ENCODE measurements around the gene ATE1.
A peak's percentile ranks its signal among the peaks of the same experiment; 100 is the strongest.
"Not testable (repeated sequence)": the region's sequence is repeated elsewhere in the genome, so short reads cannot be mapped to it uniquely, and the experiment has no call there.

The ATE1 gene

GRCh38 chr10:121732172-121732571, 195.7 kb downstream of the ATE1 start:
- no peak for DNase-seq

- no peak for DNase-seq
Observed at GRCh38 chr10:121724282-121724681, 203.5 kb downstream of the ATE1 start.

DNA sequence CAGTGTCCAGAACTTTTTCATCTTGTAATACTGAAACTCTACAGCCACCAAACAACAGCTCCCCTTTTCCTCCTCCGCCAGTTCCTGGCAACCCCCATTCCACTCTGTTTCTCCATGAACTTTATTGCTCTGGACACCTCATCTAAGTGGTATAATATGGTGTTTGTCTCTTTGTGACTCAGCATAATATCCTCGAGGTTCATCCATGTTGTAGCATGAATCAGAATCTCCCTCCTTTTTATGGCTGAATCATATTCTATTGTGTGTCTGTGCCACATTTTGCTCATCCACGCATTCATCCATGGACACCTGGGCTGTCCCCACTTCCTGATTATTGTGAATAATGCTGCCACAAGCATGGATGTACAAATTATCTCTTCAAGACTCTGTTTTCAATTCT, 205.2 kb downstream of the ATE1 start:
- DNase-seq: no peak

DNA sequence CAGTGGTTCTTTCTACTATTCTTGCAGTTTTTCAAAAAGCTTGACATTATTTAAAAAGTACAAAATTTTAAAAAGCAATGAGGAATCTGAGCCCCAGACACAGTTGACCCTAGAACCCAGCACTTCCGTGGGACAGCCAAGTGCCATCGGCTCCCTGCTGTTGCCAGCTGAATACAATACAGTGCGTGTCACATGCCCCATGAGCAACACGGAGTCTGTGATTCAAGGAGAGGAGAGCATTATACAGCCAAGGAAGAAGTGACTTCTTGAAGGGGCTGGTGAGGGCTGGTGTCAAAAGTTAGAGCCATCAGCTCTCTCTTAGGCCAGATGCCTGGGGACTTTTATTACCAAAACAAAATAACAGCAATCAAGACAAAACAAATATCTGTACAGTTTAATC, 206.6 kb downstream of the ATE1 start:
- no peak for DNase-seq

- DNase-seq: no peak
Observed at GRCh38 chr10:121715969-121716368, 211.9 kb downstream of the ATE1 start.

GRCh38 chr10:121715076-121715475, 212.8 kb downstream of the ATE1 start:
- DNase-seq: no peak

GRCh38 chr10:121713486-121713885, 214.3 kb downstream of the ATE1 start:
- no peak for DNase-seq

GRCh38 chr10:121710971-121711370, 216.9 kb downstream of the ATE1 start:
- DNase-seq: no peak

DNA sequence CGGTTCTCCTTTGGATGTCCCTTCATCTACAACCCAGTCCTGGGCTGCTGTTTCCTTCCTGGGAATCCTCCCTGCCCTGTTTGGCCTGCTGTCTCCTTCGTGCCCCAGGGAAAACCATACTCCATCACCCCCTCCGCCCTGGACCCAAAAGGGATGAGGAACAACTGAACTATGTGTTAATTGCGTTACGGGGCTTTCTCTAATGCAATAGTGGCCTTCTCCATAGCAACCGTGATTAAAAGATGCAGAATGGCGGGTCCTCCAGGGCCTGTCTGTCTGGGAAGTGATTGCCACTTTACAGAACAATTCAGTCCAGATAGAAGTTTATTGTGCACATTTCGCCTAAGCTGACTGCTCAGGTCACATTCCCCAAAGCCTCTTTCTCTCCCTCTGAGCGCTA, 217.6 kb downstream of the ATE1 start:
- no peak for DNase-seq

- DNase-seq: no peak
Observed at GRCh38 chr10:121709675-121710073, 218.2 kb downstream of the ATE1 start.

DNA sequence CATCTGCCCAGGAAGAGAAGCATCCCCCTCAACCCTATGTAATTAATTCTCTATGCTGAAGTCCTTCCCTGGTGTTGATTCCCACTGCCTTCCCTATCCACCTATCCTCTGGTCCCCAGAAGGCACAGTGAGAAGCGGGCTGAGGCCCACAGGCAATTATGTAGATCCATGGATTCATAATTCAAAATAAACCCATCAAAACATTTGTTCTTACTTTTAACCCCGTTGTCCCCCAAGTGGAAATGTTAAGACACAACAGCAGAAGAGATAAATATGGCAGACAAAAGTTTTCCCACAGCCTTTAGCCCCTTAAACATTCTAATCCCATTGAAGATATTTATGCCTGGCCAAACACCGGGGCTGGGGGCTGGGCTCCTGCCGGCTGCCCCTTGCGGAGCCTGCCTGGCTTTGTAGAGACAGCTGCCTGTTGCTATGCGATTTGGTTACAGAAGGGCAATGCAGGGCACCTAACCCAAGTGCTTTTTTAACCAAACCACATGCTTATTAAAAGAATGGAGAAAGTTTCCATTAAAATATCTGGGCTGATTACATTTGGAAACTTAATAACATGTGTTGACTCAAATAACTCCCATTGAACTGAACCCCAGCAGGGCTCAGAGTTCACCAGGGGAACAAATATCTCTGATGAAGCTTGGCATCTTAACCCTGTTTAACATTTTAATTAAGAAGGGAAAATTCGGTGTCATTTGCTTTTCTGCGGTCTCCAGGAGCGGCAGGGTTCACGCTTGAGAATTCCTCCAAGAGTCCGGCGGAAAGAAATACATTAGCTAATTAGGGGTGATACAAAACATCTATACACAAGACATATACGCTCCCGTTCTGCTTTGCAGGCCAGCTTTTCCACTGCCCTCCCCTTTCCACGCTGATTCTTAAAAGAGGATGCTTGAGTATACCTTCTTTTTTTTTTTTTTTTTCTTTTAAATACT, 218.8 kb downstream of the ATE1 start:
- no peak for DNase-seq

GRCh38 chr10:121702351-121703320, 225.2 kb downstream of the ATE1 start:
- DNase-seq: no peak

DNA sequence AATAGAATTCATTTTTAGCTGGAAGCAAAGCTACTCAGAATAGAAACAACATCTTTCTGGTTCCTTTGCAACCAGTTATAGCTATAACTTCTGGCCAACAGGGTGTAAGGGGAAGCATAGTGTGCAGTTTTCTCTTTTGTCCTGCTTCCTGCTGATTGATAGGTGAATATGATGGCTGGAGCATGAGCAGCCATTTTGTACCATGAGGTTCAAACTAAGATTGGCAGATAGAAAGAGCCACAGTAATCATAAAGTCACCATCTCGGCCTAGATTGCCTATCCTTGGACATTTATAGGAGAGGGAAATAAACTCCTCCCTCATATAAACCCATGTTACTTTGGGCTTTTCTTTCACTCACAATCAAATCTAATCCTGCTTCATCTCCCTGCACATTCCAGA, 227.4 kb downstream of the ATE1 start:
- DNase-seq: no peak

DNA sequence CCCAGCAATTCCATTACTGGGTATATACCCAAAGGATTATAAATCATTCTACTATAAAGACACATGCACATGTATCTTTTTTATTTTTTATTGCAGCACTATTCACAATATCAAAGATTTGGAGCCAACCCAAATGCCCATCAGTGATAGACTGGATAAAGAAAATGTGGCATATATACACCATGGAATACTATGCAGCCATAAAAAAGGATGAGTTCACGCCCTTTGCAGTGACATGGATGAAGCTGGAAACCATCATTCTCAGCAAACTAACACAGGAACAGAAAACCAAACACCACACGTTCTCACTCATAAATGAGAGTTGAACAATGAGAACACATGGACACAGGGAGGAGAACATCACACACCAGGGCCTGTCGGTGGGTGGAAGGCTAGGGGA, 228.1 kb downstream of the ATE1 start:
- DNase-seq: not testable (repeated sequence)

GRCh38 chr10:121698902-121699301, 228.9 kb downstream of the ATE1 start:
- no peak for DNase-seq

DNA sequence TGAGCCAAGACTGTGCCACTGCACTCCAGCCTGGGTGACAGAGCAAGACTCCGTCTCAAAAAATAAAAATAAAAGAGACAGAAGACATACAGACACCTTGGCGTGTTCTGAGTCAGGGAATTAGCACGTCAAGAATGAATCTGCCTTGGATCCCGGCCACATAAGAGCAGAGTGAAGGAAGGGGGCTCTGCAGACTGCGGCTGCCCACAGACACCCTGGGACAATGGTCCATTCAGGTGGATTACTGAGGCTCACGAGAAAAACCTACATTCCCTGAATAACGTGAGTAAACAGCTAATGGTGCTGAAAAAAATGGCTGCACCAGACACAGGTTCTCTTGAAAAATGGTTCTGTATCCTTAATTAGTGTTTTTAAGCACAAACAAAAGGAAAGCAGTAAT, 229.5 kb downstream of the ATE1 start:
- no peak for DNase-seq

DNA sequence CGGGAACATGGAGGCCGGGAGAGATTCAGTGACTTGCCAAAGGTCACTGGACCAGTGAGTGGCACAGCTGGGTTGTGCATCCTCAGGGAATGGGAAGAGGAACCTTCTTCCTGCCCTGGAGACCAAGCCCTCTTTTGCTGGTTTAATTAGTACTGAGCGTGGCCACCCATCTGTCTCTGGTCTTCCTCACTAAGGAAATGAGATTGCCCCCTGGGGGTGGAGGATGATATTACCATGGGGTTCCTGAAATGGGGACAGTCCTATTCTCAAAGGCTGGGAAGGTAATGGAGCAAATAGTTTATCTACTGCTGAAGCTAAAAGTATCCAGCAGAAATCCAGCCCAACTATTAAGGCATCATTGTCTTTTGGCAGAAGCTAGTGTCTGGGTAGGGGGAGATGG, 231.0 kb downstream of the ATE1 start:
- DNase-seq: peak; percentile 8 to 30

- DNase-seq: no peak
Observed at GRCh38 chr10:121695731-121696464, 231.9 kb downstream of the ATE1 start.

- DNase-seq: no peak
Observed at GRCh38 chr10:121694966-121695643, 232.7 kb downstream of the ATE1 start.

DNA sequence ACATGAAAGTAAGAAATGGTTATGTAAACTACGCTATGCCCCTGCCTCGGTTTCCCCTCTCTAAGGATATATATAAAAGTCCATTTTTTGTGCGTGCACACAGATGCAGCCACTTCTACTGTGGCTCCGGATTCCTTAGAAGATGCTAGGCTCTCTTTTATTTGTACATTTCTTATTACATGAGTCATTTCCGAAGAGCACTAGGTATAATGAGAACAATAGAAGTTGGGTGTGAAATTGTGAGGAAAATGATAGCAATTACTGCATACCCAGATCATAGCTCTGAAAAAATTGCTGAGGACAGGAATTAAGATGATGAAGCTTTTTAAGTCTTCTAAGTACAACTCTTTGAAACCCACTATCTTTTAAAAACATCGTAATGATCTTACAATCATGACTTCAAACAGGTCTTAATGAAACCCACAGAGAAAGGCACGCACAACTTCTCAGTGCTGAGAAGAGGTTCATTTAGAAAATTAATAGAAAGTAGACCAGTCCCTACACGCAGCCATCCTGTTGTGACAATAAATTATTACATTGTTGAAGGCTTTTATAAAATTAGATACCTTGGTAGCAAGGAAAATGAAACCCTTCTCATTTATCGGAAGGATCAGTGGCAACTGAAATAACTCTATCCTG, 233.4 kb downstream of the ATE1 start:
- DNase-seq: no peak

- no peak for DNase-seq
Observed at GRCh38 chr10:121692626-121693025, 235.2 kb downstream of the ATE1 start.

DNA sequence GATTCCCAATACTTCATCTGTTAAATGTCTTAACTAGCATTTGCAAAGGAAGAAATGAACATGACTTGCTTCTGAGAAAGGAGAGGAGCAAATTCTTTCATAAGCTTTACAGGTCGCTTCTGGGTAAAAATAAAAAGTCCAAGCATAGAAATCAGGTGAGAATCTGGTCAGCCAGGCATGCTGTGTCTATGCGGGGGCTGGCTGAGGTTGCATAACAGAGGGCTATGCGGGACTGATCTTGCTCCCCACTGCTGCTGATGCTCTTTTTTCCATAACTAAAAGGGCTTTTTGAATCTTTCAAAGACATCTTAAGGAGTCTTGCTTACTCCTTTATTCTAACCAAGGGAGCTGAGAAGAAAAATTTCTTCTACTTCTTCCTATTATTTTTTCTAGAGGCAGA, 236.9 kb downstream of the ATE1 start:
- no peak for DNase-seq

Measured in SHP77 (cell line).